ENCODE results near the gene ABHD12.

ABHD12 gene

DNA sequence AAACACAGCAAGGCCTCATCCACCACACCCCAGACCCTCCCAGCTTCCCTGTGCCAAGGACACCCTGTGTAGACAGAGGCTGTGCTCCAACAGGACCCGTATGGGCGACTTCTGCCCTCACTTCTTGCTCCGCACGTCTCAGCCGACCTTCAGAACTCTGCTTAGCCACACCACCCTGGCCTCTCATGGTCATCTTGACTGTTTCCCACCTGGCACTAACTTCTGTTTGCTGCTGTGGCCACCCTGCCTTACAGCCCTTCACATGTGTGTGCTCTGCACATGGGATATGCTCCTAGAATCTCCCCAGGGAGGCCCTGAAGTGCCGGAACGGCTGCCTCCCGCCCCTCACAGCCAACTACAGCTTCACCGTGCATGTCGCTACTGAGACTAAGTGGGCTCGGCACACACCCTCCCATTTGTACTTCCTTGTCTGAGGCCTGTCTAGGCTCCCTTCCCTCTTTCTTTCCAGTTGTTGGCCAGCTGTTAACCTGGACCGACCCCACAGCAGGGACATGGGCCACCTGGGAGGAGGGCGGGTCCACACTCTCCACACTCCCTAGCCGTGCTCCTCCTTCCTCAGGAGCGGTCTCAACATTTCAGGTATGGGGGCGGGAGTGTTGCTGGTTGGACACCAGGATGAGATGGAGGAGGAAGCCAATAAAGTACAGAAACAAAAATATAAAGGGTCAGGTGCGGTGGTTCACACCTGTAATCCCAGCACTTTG is 73.1 kb downstream of the ABHD12 start:
- H3K79me2 ChIP-seq (ENCODE audit: insufficient read depth, low read length): no peaks in the 10 kb centered on the region
- no peaks in the 10 kb centered on the region for H3K27me3 ChIP-seq (ENCODE audit: low read length)
- no peak overlapping the region for H3K4me3 ChIP-seq (ENCODE audit: insufficient read depth, low read length, poor library complexity, severe bottlenecking)
- no peaks in the 10 kb centered on the region for H3K9me3 ChIP-seq (ENCODE audit: insufficient read depth, low read length)
- no peak overlapping the region for H3K27ac ChIP-seq (ENCODE audit: low read depth, low read length)
- no peak overlapping the region for H2AFZ ChIP-seq (ENCODE audit: low read depth, low read length, severe bottlenecking)
- H4K20me1 ChIP-seq (ENCODE audit: low read depth, low read length): no peaks in the 10 kb centered on the region
- no peak overlapping the region for H3K4me2 ChIP-seq (ENCODE audit: low read depth, low read length, poor library complexity, severe bottlenecking)
- no peak overlapping the region for H3K9ac ChIP-seq (ENCODE audit: low read length)
- H3F3A ChIP-seq (ENCODE audit: insufficient read depth): peaks cover 9% of the 10 kb centered on the region; the same call in 1 of the 2 replicates
- no peak for TF ChIP-seq EZH2phosphoT487 (conservative IDR thresholded peaks at IDR 0.05; ENCODE audit: low read length)
- TF ChIP-seq, protein P1, sequence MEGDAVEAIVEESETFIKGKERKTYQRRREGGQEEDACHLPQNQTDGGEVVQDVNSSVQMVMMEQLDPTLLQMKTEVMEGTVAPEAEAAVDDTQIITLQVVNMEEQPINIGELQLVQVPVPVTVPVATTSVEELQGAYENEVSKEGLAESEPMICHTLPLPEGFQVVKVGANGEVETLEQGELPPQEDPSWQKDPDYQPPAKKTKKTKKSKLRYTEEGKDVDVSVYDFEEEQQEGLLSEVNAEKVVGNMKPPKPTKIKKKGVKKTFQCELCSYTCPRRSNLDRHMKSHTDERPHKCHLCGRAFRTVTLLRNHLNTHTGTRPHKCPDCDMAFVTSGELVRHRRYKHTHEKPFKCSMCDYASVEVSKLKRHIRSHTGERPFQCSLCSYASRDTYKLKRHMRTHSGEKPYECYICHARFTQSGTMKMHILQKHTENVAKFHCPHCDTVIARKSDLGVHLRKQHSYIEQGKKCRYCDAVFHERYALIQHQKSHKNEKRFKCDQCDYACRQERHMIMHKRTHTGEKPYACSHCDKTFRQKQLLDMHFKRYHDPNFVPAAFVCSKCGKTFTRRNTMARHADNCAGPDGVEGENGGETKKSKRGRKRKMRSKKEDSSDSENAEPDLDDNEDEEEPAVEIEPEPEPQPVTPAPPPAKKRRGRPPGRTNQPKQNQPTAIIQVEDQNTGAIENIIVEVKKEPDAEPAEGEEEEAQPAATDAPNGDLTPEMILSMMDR (IDR thresholded peaks at IDR 0.05; ENCODE audit: insufficient read depth, low read length, poor library complexity, severe bottlenecking): no peak
- H3K36me3 ChIP-seq (ENCODE audit: low read length): no peaks in the 10 kb centered on the region
- no peaks in the 10 kb centered on the region for H3K9me2 ChIP-seq (replicated peaks; ENCODE audit: insufficient read depth, low read length)

DNA sequence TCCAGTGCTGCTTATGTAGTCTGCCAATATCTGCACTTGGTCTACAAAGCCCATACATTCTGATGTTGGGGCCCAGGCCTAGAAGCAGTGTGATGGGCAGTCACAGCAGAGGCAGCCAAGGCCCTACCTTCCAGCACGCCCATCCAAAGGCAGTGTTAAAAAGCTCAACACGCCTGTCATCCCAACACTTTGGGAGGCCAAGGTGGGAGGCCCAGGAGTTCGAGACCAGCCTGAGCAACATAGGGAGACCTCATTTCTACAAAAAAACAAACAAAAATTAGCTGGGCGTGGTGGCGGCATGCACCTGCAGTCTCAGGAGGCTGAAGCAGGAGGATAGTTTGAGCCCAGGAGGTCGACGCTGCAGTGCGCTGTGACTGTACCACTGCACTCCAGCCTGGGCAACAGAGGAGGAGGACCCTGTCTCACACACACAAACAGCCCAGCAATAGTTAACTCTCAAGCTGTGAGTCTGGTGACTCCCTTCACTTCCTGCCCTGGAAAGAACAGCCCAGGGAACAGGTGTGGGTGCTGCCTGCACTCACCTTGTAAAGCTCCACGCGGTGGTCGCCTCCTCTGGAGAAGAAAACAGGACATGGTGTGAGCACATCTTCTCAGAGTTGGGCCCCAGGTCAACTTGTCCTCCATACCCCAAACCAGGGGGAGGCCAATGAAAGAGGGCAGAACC is 74.0 kb downstream of the ABHD12 start:
- no peaks in the 10 kb centered on the region for H3K9me2 ChIP-seq (replicated peaks; ENCODE audit: insufficient read depth, low read length)
- H3F3A ChIP-seq (ENCODE audit: insufficient read depth): peaks cover 6% of the 10 kb centered on the region; the same call in 1 of the 2 replicates
- H4K20me1 ChIP-seq (ENCODE audit: low read depth, low read length): no peaks in the 10 kb centered on the region
- no peak overlapping the region for H3K4me2 ChIP-seq (ENCODE audit: low read depth, low read length, poor library complexity, severe bottlenecking)
- no peak for TF ChIP-seq EZH2phosphoT487 (conservative IDR thresholded peaks at IDR 0.05; ENCODE audit: low read length)
- TF ChIP-seq, protein P1 (IDR thresholded peaks at IDR 0.05; ENCODE audit: insufficient read depth, low read length, poor library complexity, severe bottlenecking): no peak
- H3K9ac ChIP-seq (ENCODE audit: low read length): no peak overlapping the region
- H3K27ac ChIP-seq (ENCODE audit: low read depth, low read length): no peak overlapping the region
- H3K36me3 ChIP-seq (ENCODE audit: low read length): no peaks in the 10 kb centered on the region
- H3K4me3 ChIP-seq (ENCODE audit: insufficient read depth, low read length, poor library complexity, severe bottlenecking): no peak overlapping the region
- no peaks in the 10 kb centered on the region for H3K27me3 ChIP-seq (ENCODE audit: low read length)
- H3K9me3 ChIP-seq (ENCODE audit: insufficient read depth, low read length): no peaks in the 10 kb centered on the region
- no peak overlapping the region for H2AFZ ChIP-seq (ENCODE audit: low read depth, low read length, severe bottlenecking)
- H3K79me2 ChIP-seq (ENCODE audit: insufficient read depth, low read length): no peaks in the 10 kb centered on the region

DNA sequence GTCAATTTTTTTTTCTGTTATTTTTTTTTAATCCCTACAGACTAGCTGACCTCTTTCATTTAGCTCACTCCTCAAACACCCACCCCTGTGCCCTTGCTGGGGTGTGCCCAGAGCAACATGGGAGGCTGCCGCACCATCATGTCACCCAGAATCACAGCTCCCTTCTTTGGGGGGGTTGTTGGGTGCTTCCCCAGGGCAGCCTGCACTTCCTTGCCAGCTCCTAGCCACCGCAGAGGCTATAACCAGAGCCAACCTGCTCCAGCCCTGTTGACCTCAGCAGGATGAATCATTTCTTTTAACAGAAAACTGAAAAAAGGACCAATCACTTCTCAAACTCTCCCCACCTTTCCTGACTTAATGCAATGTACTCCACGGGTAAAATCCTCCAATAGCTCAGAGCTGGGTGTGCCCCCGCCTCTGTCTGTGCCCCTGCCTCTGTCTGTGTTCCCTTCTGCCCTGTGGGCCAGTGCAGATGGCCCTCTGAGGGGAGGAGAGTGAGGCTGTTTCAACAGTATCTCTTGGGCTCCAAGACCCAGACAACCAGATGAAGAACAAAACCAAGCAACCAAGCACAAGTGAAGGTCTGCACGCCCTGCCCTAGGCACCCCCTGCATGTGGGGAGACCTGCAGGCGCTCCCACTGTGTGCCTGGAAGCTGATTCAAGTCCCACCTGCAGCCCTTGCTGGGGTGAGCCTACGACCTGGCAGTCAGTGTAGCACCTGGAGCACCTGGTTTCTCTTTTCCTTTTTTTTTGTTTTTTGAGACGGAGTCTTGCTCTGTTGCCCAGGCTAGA is 75.0 kb downstream of the ABHD12 start:
- no peak overlapping the region for H3K27ac ChIP-seq (ENCODE audit: low read depth, low read length)
- no peaks in the 10 kb centered on the region for H4K20me1 ChIP-seq (ENCODE audit: low read depth, low read length)
- TF ChIP-seq, protein P1 (IDR thresholded peaks at IDR 0.05; ENCODE audit: insufficient read depth, low read length, poor library complexity, severe bottlenecking): no peak
- no peak for TF ChIP-seq EZH2phosphoT487 (conservative IDR thresholded peaks at IDR 0.05; ENCODE audit: low read length)
- no peaks in the 10 kb centered on the region for H3K9me2 ChIP-seq (replicated peaks; ENCODE audit: insufficient read depth, low read length)
- no peak overlapping the region for H2AFZ ChIP-seq (ENCODE audit: low read depth, low read length, severe bottlenecking)
- no peaks in the 10 kb centered on the region for H3K79me2 ChIP-seq (ENCODE audit: insufficient read depth, low read length)
- H3K4me3 ChIP-seq (ENCODE audit: insufficient read depth, low read length, poor library complexity, severe bottlenecking): no peak overlapping the region
- H3K4me2 ChIP-seq (ENCODE audit: low read depth, low read length, poor library complexity, severe bottlenecking): no peak overlapping the region
- H3K36me3 ChIP-seq (ENCODE audit: low read length): no peaks in the 10 kb centered on the region
- no peak overlapping the region for H3K9ac ChIP-seq (ENCODE audit: low read length)
- no peaks in the 10 kb centered on the region for H3K9me3 ChIP-seq (ENCODE audit: insufficient read depth, low read length)
- no peaks in the 10 kb centered on the region for H3K27me3 ChIP-seq (ENCODE audit: low read length)
- H3F3A ChIP-seq (ENCODE audit: insufficient read depth): peaks cover 3% of the 10 kb centered on the region; the same call in 1 of the 2 replicates

All from SU-DHL-6 (cell line).